ENCODE measurements around the gene SLC17A3. TPM values are rescaled to one million over a fixed set of nuclear protein-coding genes. Genes with fewer than 3 reads are reported as not detected.

Gene SLC17A3
- total and polyA plus RNA-seq, 9 of the 15 experiments (the other 6 are each of a cell fraction or from before 2014, with no cell fraction given) = 0.04 to 0.08 TPM; not detected in 7

DNA sequence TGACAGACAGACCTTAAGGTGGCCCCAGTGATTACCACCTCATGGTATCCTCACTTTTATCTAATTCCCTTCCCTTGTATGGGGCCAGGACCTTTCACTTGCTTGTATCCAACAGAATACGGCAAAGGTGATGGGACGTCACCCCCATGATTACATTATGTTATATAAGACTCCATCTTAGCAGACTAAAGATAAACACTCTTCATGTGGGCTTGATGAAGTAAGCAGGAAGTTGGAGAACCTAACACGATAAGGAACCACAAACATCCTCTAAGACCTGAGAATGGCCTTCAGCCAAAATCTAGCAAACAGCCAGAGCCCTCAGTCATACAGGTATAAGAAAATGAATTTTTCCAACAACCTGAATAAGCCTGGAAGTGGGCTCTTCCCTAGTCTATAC is 8.0 kb downstream of the SLC17A3 start (continued):
- TF ChIP-seq YY1 (IDR thresholded peaks at IDR 0.05; ENCODE audit: borderline replicate concordance in 1 of 3, control insufficient read depth in 1 of 3, extremely low read depth in 1 of 3, insufficient read depth in 3 of 3, insufficient read length in 1 of 3, insufficient replicate concordance in 2 of 3, low read depth in 1 of 3, low read length in 2 of 3) = no peak
- TF ChIP-seq, protein P1, sequence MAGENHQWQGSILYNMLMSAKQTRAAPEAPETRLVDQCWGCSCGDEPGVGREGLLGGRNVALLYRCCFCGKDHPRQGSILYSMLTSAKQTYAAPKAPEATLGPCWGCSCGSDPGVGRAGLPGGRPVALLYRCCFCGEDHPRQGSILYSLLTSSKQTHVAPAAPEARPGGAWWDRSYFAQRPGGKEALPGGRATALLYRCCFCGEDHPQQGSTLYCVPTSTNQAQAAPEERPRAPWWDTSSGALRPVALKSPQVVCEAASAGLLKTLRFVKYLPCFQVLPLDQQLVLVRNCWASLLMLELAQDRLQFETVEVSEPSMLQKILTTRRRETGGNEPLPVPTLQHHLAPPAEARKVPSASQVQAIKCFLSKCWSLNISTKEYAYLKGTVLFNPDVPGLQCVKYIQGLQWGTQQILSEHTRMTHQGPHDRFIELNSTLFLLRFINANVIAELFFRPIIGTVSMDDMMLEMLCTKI (IDR thresholded peaks at IDR 0.05; ENCODE audit: partially characterized antibody) = no peak
- 0 out of 2 replicates have a peak, but pooled peaks have one; percentile 25 for TF ChIP-seq CREB1 (IDR thresholded peaks at IDR 0.05)
- TF ChIP-seq CREB1 (CRISPR knock-in tag; IDR thresholded peaks at IDR 0.05) = no peak
- peak in 1 of 2 experiments; percentile 77; a peak in 1 of 4 replicates for TF ChIP-seq RCOR1 (IDR thresholded peaks at IDR 0.05; ENCODE audit: borderline replicate concordance in 1 of 2, low read depth in 2 of 2, low read length in 2 of 2)
- peak; percentile 37 for TF ChIP-seq SMAD1 (IDR thresholded peaks at IDR 0.05; ENCODE audit: low read depth, low read length, partially characterized antibody)
- TF ChIP-seq ZEB2 (IDR thresholded peaks at IDR 0.05) = peak; percentile 79
- 0 out of 2 replicates have a peak, but pooled peaks have one; percentile 46 for TF ChIP-seq TCF3 (CRISPR knock-in tag; IDR thresholded peaks at IDR 0.05)
- TF ChIP-seq NCOR1 (IDR thresholded peaks at IDR 0.05) = peak; percentile 55
- TF ChIP-seq ETV1 (tag; conservative IDR thresholded peaks at IDR 0.05; ENCODE audit: low read depth) = peak; percentile 94
- TF ChIP-seq MTA1 (IDR thresholded peaks at IDR 0.05; ENCODE audit: borderline replicate concordance) = no peak
- peak; percentile 40 for TF ChIP-seq NFE2 (IDR thresholded peaks at IDR 0.05; ENCODE audit: low read depth)
